Measurements from ENCODE around the gene MLLT1. TPM values are rescaled to one million over a fixed set of nuclear protein-coding genes. Genes with fewer than 3 reads are reported as not detected.

Gene MLLT1
- total RNA-seq, 1 donor from 2014 or later, result 36.0 TPM

DNA sequence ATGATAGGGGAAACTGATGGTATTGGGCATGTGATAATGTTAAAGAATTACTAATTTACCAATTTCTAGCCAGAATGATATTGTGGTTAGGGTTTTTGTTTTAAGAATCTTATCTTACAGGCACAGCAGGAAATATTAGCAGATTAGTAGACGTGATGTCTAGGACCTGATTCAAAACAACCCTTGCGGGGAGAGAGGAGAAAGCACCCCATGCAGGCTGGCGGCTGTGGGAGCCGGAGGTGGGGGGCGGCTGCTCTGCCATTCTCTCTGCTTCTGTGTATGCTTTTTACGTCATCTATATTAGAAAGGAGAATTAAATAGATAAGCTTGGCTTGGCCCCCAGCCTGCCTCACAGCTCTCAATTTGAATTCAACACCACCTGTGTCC is 41.5 kb downstream of the MLLT1 start:
- no peaks in the 10 kb centered on the region for H3K9me3 ChIP-seq (replicated peaks)
- no peak for DNase-seq
- peak overlapping the region; percentile 29 for H3K4me3 ChIP-seq
- intact Hi-C loops (cut with micrococcal nuclease), result no loop called here
- H3K27me3 ChIP-seq (ENCODE audit: low read depth), result no peaks in the 10 kb centered on the region
- H3K27ac ChIP-seq (replicated peaks), result peak overlapping the region; percentile 81
- no peaks in the 10 kb centered on the region for H3K36me3 ChIP-seq
- peak; percentile 19 for TF ChIP-seq CTCF (IDR thresholded peaks at IDR 0.05; ENCODE audit: borderline replicate concordance)
- peaks cover 100% of the 10 kb centered on the region for H3K4me1 ChIP-seq

DNA sequence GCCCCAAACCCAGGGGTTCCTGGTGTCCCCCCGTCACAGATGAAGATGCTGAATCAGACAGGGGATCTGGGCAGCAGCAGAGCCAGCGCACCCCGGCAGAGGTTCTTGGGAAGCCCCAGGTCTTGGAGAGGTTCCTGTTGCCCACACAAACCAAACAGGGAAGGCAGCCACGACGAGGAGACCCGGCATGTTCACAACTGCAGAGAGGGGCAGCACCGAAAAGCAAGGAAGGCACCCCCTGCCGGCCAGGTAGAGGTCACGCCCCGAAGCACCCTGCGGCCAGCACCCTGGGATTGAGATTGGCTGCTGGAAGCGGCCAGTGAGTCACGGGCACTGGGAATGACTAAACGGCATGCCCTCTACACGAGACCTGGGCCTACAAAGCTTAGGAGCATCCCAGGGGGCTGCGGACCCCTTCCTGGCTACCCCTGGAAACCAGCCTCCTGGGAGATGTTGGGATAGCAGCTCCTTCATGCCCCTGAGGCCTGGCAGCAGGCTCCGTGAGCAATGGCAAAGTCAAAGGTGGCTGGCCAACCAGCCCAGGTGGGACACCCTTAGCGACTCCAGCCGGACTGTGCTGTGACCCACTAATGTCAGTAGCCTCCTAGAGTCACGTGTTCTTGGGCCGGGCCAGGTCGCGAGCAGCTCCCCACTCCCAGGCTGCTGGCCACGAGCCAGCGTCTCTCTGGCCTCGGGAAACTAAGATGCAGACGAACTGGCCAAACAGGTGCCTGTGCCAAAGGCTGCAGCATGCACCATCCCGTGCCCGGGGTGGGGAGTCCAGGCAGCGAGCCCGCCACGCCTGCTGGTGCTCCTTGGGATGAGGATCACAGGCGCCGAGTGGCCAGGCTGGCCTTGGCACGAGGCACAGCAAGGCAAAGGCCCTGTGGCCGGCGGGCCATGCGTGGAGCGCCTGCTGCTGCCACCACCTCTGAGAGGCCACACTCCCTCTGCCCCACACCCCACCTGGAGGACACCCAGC is 43.2 kb downstream of the MLLT1 start:
- TF ChIP-seq CTCF (IDR thresholded peaks at IDR 0.05; ENCODE audit: borderline replicate concordance), result no peak
- peak; percentile 29 for DNase-seq
- Histone ChIP-seq H3K9me3 (replicated peaks) (no peaks in the 10 kb centered on the region), H3K36me3 (no peaks in the 10 kb centered on the region), H3K27ac (replicated peaks) (peak overlapping the region; percentile 56), H3K4me3 (no peak overlapping the region), H3K4me1 (peaks cover 100% of the 10 kb centered on the region), H3K27me3 (ENCODE audit: low read depth) (no peaks in the 10 kb centered on the region)
- intact Hi-C loops (cut with micrococcal nuclease), result no loop called here

DNA sequence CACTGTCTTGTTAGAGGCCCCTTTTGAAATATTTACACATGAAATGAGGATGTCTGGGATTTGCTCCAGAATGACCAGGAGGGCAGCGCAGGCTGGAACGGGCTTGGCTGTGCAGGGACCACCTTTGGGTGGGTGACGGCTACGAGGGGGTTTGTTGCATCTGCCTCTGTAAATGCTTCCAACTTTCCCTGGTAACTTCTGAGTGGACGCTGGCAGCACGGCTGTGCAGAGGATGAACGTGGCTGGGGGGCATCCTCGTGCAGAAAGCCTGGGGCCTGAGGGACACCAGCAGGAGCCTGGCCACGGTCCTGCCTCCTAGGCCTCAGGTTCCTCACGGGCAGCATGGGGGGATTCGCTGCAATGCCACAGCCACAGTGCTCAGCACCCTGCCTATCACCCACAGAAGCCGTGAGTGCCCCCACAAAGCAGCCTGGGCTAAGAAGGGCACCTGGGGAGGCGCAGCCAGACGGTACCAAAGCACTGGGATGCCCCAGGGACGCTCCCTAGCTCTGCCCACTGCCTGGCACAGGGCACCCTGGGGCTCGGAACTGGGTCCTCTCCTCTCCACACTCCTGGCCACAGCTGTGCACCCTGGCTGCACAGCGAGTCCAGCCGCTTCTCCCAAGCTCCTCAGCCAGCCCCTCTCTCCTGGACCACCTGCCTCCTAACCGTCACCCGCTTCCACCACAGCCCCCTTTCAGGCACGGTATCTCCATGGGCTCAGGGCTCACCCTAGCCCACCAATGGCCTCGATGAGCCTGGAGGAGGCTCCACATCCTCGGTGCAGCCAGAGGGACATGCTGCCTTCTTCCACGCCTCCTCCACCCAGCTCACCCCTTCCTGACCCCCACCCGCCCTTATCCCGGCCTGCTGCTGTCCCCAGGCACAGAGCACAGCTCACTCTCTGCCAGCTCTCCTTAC is 44.5 kb downstream of the MLLT1 start:
- peak overlapping the region; percentile 88 for H3K27ac ChIP-seq (replicated peaks)
- H3K4me3 ChIP-seq, result no peak overlapping the region
- no peaks in the 10 kb centered on the region for H3K9me3 ChIP-seq (replicated peaks)
- H3K36me3 ChIP-seq, result peaks cover 3% of the 10 kb centered on the region
- peak; percentile 12 for DNase-seq
- H3K4me1 ChIP-seq, result peaks cover 95% of the 10 kb centered on the region
- H3K27me3 ChIP-seq (ENCODE audit: low read depth), result no peaks in the 10 kb centered on the region
- intact Hi-C loops (cut with micrococcal nuclease), result no loop called here
- no peak for TF ChIP-seq CTCF (IDR thresholded peaks at IDR 0.05; ENCODE audit: borderline replicate concordance)

DNA sequence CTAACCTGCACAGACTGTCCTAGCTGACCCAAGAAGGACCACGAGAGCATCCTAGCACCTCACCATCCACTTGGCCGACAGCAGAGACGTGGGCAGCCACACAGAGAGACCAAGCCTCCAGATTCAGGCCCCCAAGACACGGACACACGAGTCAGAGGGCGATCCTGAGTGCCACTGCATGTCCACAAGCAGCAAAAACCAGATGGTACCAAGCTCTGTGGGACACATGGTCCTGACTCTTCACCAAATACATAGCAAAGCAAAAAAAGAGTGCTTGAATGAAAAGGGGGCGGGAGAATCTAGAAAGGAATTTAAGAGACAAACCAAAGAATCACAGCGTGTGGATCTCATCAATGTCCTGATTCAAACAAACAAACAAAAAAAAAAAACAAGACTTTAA is 45.2 kb downstream of the MLLT1 start:
- H3K27me3 ChIP-seq (ENCODE audit: low read depth), result no peaks in the 10 kb centered on the region
- intact Hi-C loops (cut with micrococcal nuclease), result no loop called here
- no peak for DNase-seq
- TF ChIP-seq CTCF (IDR thresholded peaks at IDR 0.05; ENCODE audit: borderline replicate concordance), result no peak
- peaks cover 10% of the 10 kb centered on the region for H3K36me3 ChIP-seq
- H3K27ac ChIP-seq (replicated peaks), result peak overlapping the region; percentile 88
- H3K9me3 ChIP-seq (replicated peaks), result no peaks in the 10 kb centered on the region
- peaks cover 89% of the 10 kb centered on the region for H3K4me1 ChIP-seq
- peak overlapping the region; percentile 45 for H3K4me3 ChIP-seq

DNA sequence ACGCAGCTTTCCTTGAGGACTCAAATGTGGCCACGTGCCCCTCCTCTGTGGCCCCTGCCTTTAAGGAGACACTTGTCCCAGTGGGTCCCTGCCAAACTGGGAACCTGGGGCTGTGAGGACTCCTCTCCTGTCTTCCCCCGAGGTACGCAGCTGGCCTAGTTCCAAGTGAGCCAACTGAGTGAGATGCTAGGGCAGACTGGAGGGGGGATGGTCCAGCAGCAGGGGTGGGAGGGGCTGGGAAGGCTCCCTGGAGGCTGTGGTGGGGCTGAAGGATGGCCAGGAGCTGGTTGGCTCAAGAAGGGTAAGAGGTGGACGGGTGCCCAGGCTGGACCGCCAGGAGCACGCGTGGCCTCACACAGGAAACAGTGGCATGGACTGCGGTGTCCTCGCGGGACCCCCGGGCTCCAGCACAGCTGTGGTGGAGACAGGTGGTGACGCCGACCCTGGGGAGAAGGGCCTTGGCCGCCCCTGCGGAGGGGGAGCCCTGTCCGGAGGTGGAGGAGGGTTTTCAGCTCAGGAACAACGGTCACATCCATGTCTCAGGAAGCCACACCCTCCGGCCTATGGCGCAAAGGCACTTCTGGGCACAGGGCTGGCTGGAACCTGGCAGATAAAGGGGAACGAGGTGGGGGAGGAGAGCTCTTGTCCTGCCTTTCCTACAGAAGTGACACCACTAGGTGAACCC is 45.8 kb downstream of the MLLT1 start:
- TF ChIP-seq CTCF (IDR thresholded peaks at IDR 0.05; ENCODE audit: borderline replicate concordance), result no peak
- peak overlapping the region; percentile 45 for H3K4me3 ChIP-seq
- H3K27ac ChIP-seq (replicated peaks), result peak overlapping the region; percentile 88
- DNase-seq, result peak; percentile 70
- peaks cover 84% of the 10 kb centered on the region for H3K4me1 ChIP-seq
- no peaks in the 10 kb centered on the region for H3K9me3 ChIP-seq (replicated peaks)
- H3K27me3 ChIP-seq (ENCODE audit: low read depth), result no peaks in the 10 kb centered on the region
- intact Hi-C loops (cut with micrococcal nuclease), result no loop called here
- peaks cover 10% of the 10 kb centered on the region for H3K36me3 ChIP-seq
